ENCODE results near the gene MSLN. TPM values are rescaled to one million over a fixed set of nuclear protein-coding genes. Genes with fewer than 3 reads are reported as not detected.
A peak's percentile ranks its signal among the peaks of the same experiment; 100 is the strongest.

MSLN gene
- total and polyA plus RNA-seq, 9 of the 15 experiments (the other 6 are each of a cell fraction or from before 2014, with no cell fraction given) = not detected

- TF ChIP-seq MAX (CRISPR knock-in tag; IDR thresholded peaks at IDR 0.05) = peak; percentile 63
- TF ChIP-seq TCF3 (CRISPR knock-in tag; IDR thresholded peaks at IDR 0.05) = 0 out of 2 replicates have a peak, but pooled peaks have one; percentile 28
- TF ChIP-seq CBFA2T3 (IDR thresholded peaks at IDR 0.05) = peak; percentile 24; the same call in 1 of the 2 replicates
- peak; percentile 89 for TF ChIP-seq L3MBTL2 (IDR thresholded peaks at IDR 0.05)
These were observed 17.6 kb upstream of the MSLN start (continued) for GRCh38 chr16:742894-743293.

- peaks cover 7% of the 10 kb centered on the region; the same call in 2 of the 3 replicates for H3K36me3 ChIP-seq (ENCODE audit: control insufficient read depth, insufficient read depth, low read length)
- no peak overlapping the region for H2AFZ ChIP-seq (ENCODE audit: low read depth, low read length)
- H4K20me1 ChIP-seq (replicated peaks; ENCODE audit: control insufficient read depth, insufficient read depth, low read length) = no peaks in the 10 kb centered on the region
- CTCF ChIA-PET (ENCODE audit: low intra/inter-chr PET ratio) = no interaction called here
- H3K9me3 ChIP-seq (replicated peaks; ENCODE audit: control insufficient read depth, insufficient read depth, low read depth, low read length) = no peaks in the 10 kb centered on the region
- H3K27ac ChIP-seq (ENCODE audit: extremely low read depth, low read depth, low read length) = no peak overlapping the region
- peaks cover 15% of the 10 kb centered on the region for H3K79me2 ChIP-seq (ENCODE audit: control insufficient read depth, insufficient read depth, low read length)
- FAIRE-seq (no peak), ATAC-seq (no peak), DNase-seq (ENCODE audit: extremely low read depth in 1 of 4, low spot score in 3 of 4) (peak in 1 of 4 experiments; percentile 36)
- in situ Hi-C loops (cut with MboI) (loop anchor here (5.0 kb wide), 1 partner anchor 43 kb away; the partner anchor contains the start of genes CHTF18 and RPUSD1), intact Hi-C loops (cut with micrococcal nuclease) (no loop called here)
- H3K4me3 ChIP-seq = no peak overlapping the region
- peaks cover 8 to 64% of the 10 kb centered on the region in 2 experiments for H3K4me1 ChIP-seq (replicated peaks in 1 of 2; ENCODE audit: control insufficient read depth in 2 of 2, insufficient read depth in 2 of 2, low read length in 2 of 2)
- H3K9ac ChIP-seq (ENCODE audit: insufficient read depth in 1 of 2, low read depth in 2 of 2, low read length in 2 of 2) = no peak overlapping the region
- WGBS (ENCODE audit: insufficient coverage, low coverage, missing lambda C conversion rate) = 71% methylated on average over 20 of the region's 21 CpGs
- no peaks in the 10 kb centered on the region for H3K27me3 ChIP-seq (ENCODE audit: control insufficient read depth in 2 of 2, insufficient read depth in 2 of 2, low read length in 2 of 2)
- POLR2A ChIA-PET = interaction anchor here (0.5 kb wide), 1 partner anchor 155 kb away, joined by 3 read pairs; no protein-coding TSS in a partner anchor
- no TSS peak for BruUV-seq (replicated peaks)
- no peak overlapping the region for H3K4me2 ChIP-seq (ENCODE audit: insufficient read depth, low read length)
- H3K9me1 ChIP-seq (ENCODE audit: control insufficient read depth, insufficient read depth, low read length) = no peaks in the 10 kb centered on the region
- TF ChIP-seq THRA (IDR thresholded peaks at IDR 0.05) (no peak), ZNF785 (CRISPR knock-in tag; IDR thresholded peaks at IDR 0.05) (no peak), ZHX1 (conservative IDR thresholded peaks at IDR 0.05; ENCODE audit: low read length) (no peak), ZNF253 (CRISPR knock-in tag; conservative IDR thresholded peaks at IDR 0.05) (no peak), TEAD2 (tag; IDR thresholded peaks at IDR 0.05) (no peak), KDM2B (CRISPR knock-in tag; IDR thresholded peaks at IDR 0.05) (no peak), ZBTB11 (CRISPR knock-in tag; IDR thresholded peaks at IDR 0.05) (no peak)
These were observed 16.6 kb upstream of the MSLN start for GRCh38 chr16:743794-744500.
